Urinary bladder (tissue), 4 donors: ENCODE measurements around the gene HOXA7. TPM values are rescaled to one million over a fixed set of nuclear protein-coding genes. Genes with fewer than 3 reads are reported as not detected.
A peak's percentile ranks its signal among the peaks of the same experiment; 100 is the strongest.

Experiments used
- DNase-seq: peaks from one replicate; pipeline ENCODE4 v3.0.0-alpha.2; 2015; ENCODE audit errors: extremely low spot score
- H3K27ac ChIP-seq: one replicate; pipeline ENCODE4 v1.5.1; 2013; ENCODE audit warnings: low read depth, mild to moderate bottlenecking, moderate library complexity
- H3K36me3 ChIP-seq: one replicate; pipeline ENCODE4 v1.6.1; 2013; ENCODE audit warnings: mild to moderate bottlenecking, moderate library complexity; ENCODE audit not compliant: insufficient read depth
- H3K4me1 ChIP-seq: one replicate; pipeline ENCODE4 v1.6.1; 2013; ENCODE audit warnings: mild to moderate bottlenecking, moderate library complexity; ENCODE audit not compliant: insufficient read depth
- H3K4me3 ChIP-seq: one replicate; pipeline ENCODE4 v1.5.1; 2013; ENCODE audit warnings: low read depth, low read length
- WGBS: extraction: QIAGEN DNeasy Blood & Tissue Kit; methylation state at CpG from one replicate; pipeline ENCODE4 v1.1.7; 2013; 5-methylcytosine and 5-hydroxymethylcytosine counted together
- polyA plus RNA-seq: library from polyadenylated mRNA; stranded (reverse); fragments of 200-250 nt; gene quantifications from one replicate; pipeline ENCODE4 v1.2.3, GENCODE V29; 2013
- total RNA-seq: library from RNA; depleted of rRNA; stranded (reverse); fragments of >200 nt; gene quantifications from one replicate; pipeline ENCODE4 v1.2.3, GENCODE V29; 2014
- donor health status: healthy with polysubstance abuse.
- donor health status: healthy.

The HOXA7 gene
- total RNA-seq = 3.7 TPM
- polyA plus RNA-seq = 14.2 TPM

GRCh38 chr7:27156508-27156898, at the start of gene HOXA7:
HOXA7 (minus strand) TSS chr7:27156675; CDS start chr7:27156545, 130 bp downstream.
- DNase-seq = no peak
- Histone ChIP-seq H3K4me1 (no peaks in the 10 kb centered on the region), H3K27ac (peak within 1 kb of the TSS; percentile 88), H3K36me3 (no peaks in the 10 kb centered on the region), H3K4me3 (peak within 1 kb of the TSS; percentile 62)
- under 1% methylated on average over 33 of the region's 33 CpGs for WGBS

- WGBS = 34% methylated on average over 52 of the region's 52 CpGs
- Histone ChIP-seq H3K27ac (peak overlapping the region; percentile 91), H3K36me3 (no peaks in the 10 kb centered on the region), H3K4me3 (peak overlapping the region; percentile 41), H3K4me1 (no peaks in the 10 kb centered on the region)
- no peak for DNase-seq
These were observed 49.1 kb upstream of the HOXA7 start for GRCh38 chr7:27205325-27206280.

DNA sequence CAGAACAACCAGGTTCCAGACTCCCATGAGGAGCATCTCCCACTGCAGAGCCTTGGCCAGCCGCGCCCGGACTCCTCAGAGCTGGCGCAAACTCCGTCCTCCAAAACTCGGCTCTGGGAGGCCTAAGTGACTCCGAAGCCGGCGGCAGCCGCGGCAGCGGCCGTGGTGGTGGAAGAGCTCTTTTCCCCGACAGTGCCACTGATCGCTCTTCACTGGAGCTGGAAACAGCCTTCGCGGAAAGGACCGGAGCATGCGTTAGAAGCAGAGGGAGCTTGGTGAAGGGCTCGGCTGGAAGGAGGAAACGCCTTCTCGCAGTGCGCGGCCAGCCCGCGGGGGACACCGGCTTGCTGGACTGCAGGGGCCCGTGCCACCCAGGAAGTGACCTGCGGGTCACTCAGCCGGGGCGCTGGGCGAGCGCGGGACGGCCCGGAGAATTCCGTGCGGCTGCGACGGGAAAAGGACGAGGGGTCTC, 48.4 kb upstream of the HOXA7 start:
- Histone ChIP-seq H3K4me1 (no peaks in the 10 kb centered on the region), H3K27ac (peak overlapping the region; percentile 91), H3K36me3 (no peaks in the 10 kb centered on the region), H3K4me3 (peak overlapping the region; percentile 41)
- WGBS = 2% methylated on average over 41 of the region's 41 CpGs
- DNase-seq = no peak

DNA sequence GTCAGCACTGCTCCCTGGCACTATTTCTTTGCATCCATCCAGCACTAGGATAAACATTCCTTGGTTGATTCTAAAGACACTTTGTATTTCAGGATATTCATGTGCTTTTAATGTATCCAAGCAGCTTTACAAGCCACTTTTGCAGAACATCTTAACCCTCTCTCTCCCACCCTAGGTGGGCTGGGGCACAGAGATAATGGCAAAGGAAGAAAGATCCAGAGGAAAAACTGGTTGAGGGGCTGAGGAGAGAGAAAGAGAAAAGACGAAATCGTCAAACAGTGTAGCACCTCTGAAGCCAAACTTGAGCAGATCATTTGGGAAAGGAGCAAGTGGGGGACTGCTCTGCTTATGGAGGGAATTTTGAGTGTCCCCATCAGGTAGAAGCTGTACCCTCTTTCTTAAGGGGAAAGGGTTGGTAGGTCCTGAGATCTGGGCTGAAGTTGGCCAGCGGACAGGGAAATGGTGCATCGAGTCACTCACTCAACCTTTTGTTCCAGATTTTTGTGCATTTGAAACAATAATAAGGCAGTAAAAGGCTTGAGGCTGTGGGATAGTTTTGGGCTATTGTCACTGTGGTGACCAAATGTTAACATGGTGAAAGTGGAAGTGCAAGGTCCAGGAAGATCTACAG, 47.6 kb upstream of the HOXA7 start:
- 37% methylated on average over 4 of the region's 4 CpGs for WGBS
- Histone ChIP-seq H3K4me1 (no peaks in the 10 kb centered on the region), H3K4me3 (peak overlapping the region; percentile 41), H3K36me3 (no peaks in the 10 kb centered on the region), H3K27ac (peak overlapping the region; percentile 91)
- no peak for DNase-seq

GRCh38 chr7:27203365-27203953, 47.0 kb upstream of the HOXA7 start:
- Histone ChIP-seq H3K4me1 (no peaks in the 10 kb centered on the region), H3K36me3 (no peaks in the 10 kb centered on the region), H3K27ac (peak overlapping the region; percentile 91), H3K4me3 (peak overlapping the region; percentile 41)
- WGBS = 22% methylated on average over 10 of the region's 10 CpGs
- DNase-seq = no peak

DNA sequence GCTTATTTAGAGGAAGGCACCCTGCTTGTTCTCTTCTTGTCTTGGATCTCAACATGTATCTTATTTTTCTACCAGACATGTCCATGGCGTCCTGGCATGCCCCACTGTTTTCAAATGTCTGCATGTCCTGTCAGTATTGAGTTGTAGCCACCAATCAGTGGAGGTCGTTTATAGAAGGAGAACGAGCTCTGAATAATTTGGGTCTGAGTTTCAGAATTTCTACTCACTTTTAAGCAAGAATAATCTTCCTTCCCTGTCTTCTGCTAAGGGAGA, 46.3 kb upstream of the HOXA7 start:
- Histone ChIP-seq H3K4me3 (no peak overlapping the region), H3K36me3 (no peaks in the 10 kb centered on the region), H3K4me1 (no peaks in the 10 kb centered on the region), H3K27ac (no peak overlapping the region)
- DNase-seq = no peak
- WGBS = 17% methylated on average over 3 of the region's 3 CpGs

DNA sequence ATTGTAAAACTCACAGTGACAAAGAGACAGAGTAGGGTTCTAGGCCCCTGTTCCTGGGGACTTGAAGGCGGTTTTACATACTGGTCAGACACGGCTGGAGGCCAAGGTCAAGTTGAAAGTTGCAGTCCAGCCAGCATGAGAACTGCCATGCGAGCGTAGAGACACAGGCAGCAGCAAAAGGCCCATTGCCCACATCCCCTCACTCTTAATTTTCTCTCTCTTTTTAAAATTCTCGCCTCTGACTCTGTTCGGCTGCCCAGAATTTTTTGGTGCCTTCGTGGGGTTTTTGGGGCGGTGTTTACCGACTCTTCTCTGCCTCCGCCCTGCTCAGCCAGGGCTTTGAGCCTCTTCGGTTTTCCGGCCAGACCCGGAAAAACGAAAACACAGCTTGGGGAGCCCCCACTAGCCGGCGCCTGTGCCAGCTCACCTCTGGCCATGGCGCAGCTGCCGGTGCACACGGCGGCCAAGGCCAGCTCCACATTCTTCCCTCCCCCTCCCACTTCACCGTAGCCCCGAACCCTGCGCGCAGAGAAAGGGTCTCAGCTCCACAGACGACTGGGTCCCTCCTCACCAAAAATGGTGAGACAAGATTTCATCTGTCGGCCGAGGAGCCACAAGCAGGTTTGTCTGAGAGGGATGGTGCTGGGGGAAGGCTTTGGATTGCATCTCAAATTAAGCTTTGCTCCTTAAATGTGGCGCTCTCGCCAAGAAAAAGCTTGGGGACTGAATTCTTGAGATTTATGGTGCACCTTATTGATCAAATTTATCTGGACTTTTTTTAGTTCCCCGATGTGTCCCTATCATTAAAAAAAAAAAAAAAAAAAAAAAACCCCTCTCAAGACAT, 45.8 kb upstream of the HOXA7 start:
- H3K4me3 ChIP-seq = peak overlapping the region; percentile 87
- WGBS = 11% methylated on average over 30 of the region's 30 CpGs
- H3K4me1 ChIP-seq = no peaks in the 10 kb centered on the region
- H3K27ac ChIP-seq = peak overlapping the region; percentile 85
- no peaks in the 10 kb centered on the region for H3K36me3 ChIP-seq
- no peak for DNase-seq

DNA sequence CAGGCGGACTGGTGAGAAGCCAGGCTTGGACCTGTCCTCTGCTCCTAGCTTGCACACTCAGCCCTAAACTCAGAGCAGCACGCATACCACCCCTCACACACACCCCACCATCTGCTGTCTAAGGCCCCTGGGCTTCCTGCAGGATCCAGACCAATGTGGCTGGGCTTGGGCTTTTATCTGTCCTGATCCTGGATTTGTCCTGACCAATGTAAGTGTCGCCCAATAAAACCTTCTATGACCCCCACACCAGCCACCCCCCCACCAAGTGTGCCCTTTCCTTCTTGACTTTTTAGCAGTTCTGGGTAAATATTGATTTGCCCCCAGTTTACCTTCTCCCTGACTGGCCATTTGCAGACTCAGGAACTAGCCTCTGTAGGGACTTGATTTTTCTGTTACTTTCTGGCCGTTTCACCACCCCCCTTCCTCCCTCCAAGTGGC, 45.1 kb upstream of the HOXA7 start:
- 11% methylated on average over 4 of the region's 4 CpGs for WGBS
- peak overlapping the region; percentile 87 for H3K4me3 ChIP-seq
- H3K4me1 ChIP-seq = no peaks in the 10 kb centered on the region
- peak overlapping the region; percentile 85 for H3K27ac ChIP-seq
- no peaks in the 10 kb centered on the region for H3K36me3 ChIP-seq
- DNase-seq = no peak

- no peak for DNase-seq
- Histone ChIP-seq H3K36me3 (no peaks in the 10 kb centered on the region), H3K4me1 (no peaks in the 10 kb centered on the region), H3K27ac (peak overlapping the region; percentile 85), H3K4me3 (peak overlapping the region; percentile 87)
- WGBS = 10% methylated on average over 14 of the region's 14 CpGs
These were observed 44.5 kb upstream of the HOXA7 start for GRCh38 chr7:27200761-27201579.

- under 1% methylated on average over 99 of the region's 99 CpGs for WGBS
- H3K36me3 ChIP-seq = no peaks in the 10 kb centered on the region
- H3K4me3 ChIP-seq = peak within 1 kb of the TSS; percentile 87
- H3K4me1 ChIP-seq = no peaks in the 10 kb centered on the region
- no peak for DNase-seq
- H3K27ac ChIP-seq = peak within 1 kb of the TSS; percentile 91
These were observed 43.6 kb upstream of the HOXA7 start, which contains the start of gene HOXA13 for GRCh38 chr7:27199849-27200760. HOXA13 (minus strand) TSS chr7:27200091; CDS start chr7:27200077, 14 bp downstream.

DNA sequence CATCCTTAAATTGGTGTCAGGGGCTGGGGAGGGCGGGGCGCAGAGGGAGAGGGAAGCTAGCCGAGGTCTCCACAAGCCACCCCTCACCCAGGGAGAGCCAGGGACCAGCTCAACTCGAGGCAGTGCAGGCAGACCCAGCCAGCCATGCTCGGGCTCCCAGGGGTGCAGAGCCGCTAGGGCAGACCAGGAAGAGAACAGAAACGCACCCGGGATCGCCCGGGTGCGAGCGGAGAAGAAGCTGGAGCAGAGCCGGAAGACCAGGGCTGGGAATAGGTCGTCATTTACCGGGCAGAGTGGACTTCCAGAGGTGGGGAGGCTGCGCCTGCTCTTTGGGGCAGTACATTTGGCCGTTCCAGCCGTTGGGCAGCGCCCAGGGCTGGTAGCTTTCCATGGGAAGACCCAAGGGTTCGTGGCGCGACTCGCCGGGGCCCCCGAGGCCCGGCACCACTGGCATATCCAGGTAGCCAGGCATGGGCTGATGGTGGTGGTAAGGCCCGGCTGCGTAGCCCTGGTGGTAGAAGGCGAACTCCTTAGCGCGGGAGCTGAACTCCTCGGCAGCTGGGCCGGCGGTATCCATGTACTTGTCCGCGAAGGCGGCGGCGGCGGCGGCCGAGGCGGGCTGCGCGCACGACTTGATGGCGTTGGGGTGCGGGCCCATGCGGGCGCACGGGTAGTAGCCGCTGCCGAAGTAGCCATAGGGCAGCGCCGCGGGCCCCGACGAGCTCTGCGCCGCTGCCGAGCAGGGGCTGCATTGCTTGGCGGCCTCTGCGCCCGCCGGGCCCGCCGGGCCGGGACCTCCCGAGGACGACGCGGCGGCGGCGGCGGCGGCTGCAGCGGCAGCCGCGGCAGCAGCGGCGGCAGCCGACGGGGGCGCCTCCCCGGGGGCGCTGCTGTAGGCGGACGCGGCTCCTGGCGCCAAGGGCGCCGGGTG, 42.7 kb upstream of the HOXA7 start:
- Histone ChIP-seq H3K27ac (peak overlapping the region; percentile 91), H3K4me1 (no peaks in the 10 kb centered on the region), H3K36me3 (no peaks in the 10 kb centered on the region), H3K4me3 (peak overlapping the region; percentile 87)
- WGBS = under 1% methylated on average over 93 of the region's 93 CpGs
- no peak for DNase-seq
